HepG2 (cell line): ENCODE results near the gene NEURL2. TPM values are rescaled to one million over a fixed set of nuclear protein-coding genes. Genes with fewer than 3 reads are reported as not detected.

ENCODE experiments used
- AGO2 ChIP-seq: fragments of 200-400 bp; formaldehyde crosslinking; optimal IDR thresholded peaks from 2 replicates; pipeline ENCODE3; 2017; ENCODE audit warnings: mild to moderate bottlenecking, low read depth, low read length, moderate library complexity
- ATF7 ChIP-seq, 2 experiments: fragments of 450-650 bp in 1 of 2; sonication (generic) in 1 of 2; formaldehyde crosslinking in 1 of 2; IDR thresholded peaks; 2 replicates each; pipeline versions ENCODE4 v1.4.0 to v1.6.1; 2016 to 2020; ENCODE audit warnings: antibody characterized with exemption in 1 of 2, mild to moderate bottlenecking in 1 of 2, missing genetic modification reagents in 1 of 2
- ELF1 ChIP-seq: sonication (generic); formaldehyde crosslinking; IDR thresholded peaks from 2 replicates; pipeline ENCODE4 v1.4.0; 2020; ENCODE audit warnings: missing genetic modification reagents
- FOXK2 ChIP-seq: fragments of 450-650 bp; IDR thresholded peaks from 2 replicates; pipeline ENCODE4 v1.6.1; 2016
- GMEB1 ChIP-seq: sonication (generic); formaldehyde crosslinking; IDR thresholded peaks from 2 replicates; pipeline ENCODE4 v1.5.1; 2020; ENCODE audit warnings: missing genetic modification reagents, mild to moderate bottlenecking, borderline replicate concordance
- REXO4 ChIP-seq: sonication (generic); formaldehyde crosslinking; IDR thresholded peaks from 2 replicates; pipeline ENCODE4 v1.8.0; 2022; ENCODE audit warnings: missing genetic modification reagents, mild to moderate bottlenecking, borderline replicate concordance
- U2AF1 ChIP-seq: fragments of 200-400 bp; formaldehyde crosslinking; optimal IDR thresholded peaks from 2 replicates; pipeline ENCODE3; 2017; ENCODE audit warnings: mild to moderate bottlenecking, low read depth, low read length
- U2AF2 ChIP-seq: fragments of 200-400 bp; formaldehyde crosslinking; IDR thresholded peaks from 2 replicates; pipeline ENCODE4 v1.6.1; 2017; ENCODE audit warnings: low read depth, mild to moderate bottlenecking, low read length
- XRCC5 ChIP-seq: fragments of 200-400 bp; formaldehyde crosslinking; optimal IDR thresholded peaks from 2 replicates; pipeline ENCODE3; 2017; ENCODE audit warnings: mild to moderate bottlenecking, low read length
- ZBTB1 ChIP-seq: sonication (generic); formaldehyde crosslinking; IDR thresholded peaks from 2 replicates; pipeline ENCODE4 v1.4.0; 2020; ENCODE audit warnings: missing genetic modification reagents, borderline replicate concordance
- ZNF251 ChIP-seq: sonication (generic); formaldehyde crosslinking; IDR thresholded peaks from 2 replicates; pipeline ENCODE4 v1.9.0; 2021; ENCODE audit warnings: mild to moderate bottlenecking, missing genetic modification reagents
- ZNF335 ChIP-seq: sonication (generic); formaldehyde crosslinking; IDR thresholded peaks from 2 replicates; pipeline ENCODE4 v1.4.0; 2020; ENCODE audit warnings: missing genetic modification reagents
- polyA plus RNA-seq, 8 experiments: library from polyadenylated mRNA; depleted of rRNA in 3 of 8; stranded (reverse) in 7 of 8; unstranded in 1 of 8; fragments of >200 nt; fragmentation: Illumina TruSeq in 4 of 8; extraction: Trizol in 4 of 8; gene quantifications; 2 replicates each; pipeline versions ENCODE4 v1.2.1 to v1.2.3, GENCODE V29; 2011 to 2016; ENCODE audit warnings: low read depth in 4 of 8, missing spikeins in 1 of 8, mixed read lengths in 1 of 8; ENCODE audit not compliant: insufficient read depth in 1 of 8
- total RNA-seq, 5 experiments: library from RNA; depleted of rRNA; stranded (reverse); fragments of >200 nt; fragmentation: Illumina TruSeq; extraction: Trizol; gene quantifications; 2 replicates each; pipeline ENCODE4 v1.2.3, GENCODE V29; 2016; ENCODE audit warnings: low read depth in 1 of 5
- TF ChIP-seq, protein P1 (sequence below): sonication (generic); formaldehyde crosslinking; IDR thresholded peaks from 2 replicates; pipeline ENCODE4 v1.4.0; 2020; ENCODE audit warnings: mild to moderate bottlenecking, missing genetic modification reagents
- TF ChIP-seq, protein P2 (sequence below): sonication (generic); formaldehyde crosslinking; conservative IDR thresholded peaks from 2 replicates; pipeline ENCODE4 v1.8.0; 2022; ENCODE audit warnings: low read depth, missing genetic modification reagents
- TF ChIP-seq, protein P3 (sequence below): IDR thresholded peaks from 2 replicates; pipeline ENCODE4 v1.6.1; 2016; ENCODE audit warnings: control low read depth
- TF ChIP-seq, protein P4 (sequence below): sonication (generic); formaldehyde crosslinking; IDR thresholded peaks from 2 replicates; pipeline ENCODE4 v1.5.0; 2020; ENCODE audit warnings: mild to moderate bottlenecking, missing genetic modification reagents, moderate library complexity

NEURL2 gene
- total and polyA plus RNA-seq, 2 of the 13 experiments (the other 11 are each of a cell fraction or from before 2014, with no cell fraction given), result 7.2 to 9.7 TPM

- TF ChIP-seq, protein P1, sequence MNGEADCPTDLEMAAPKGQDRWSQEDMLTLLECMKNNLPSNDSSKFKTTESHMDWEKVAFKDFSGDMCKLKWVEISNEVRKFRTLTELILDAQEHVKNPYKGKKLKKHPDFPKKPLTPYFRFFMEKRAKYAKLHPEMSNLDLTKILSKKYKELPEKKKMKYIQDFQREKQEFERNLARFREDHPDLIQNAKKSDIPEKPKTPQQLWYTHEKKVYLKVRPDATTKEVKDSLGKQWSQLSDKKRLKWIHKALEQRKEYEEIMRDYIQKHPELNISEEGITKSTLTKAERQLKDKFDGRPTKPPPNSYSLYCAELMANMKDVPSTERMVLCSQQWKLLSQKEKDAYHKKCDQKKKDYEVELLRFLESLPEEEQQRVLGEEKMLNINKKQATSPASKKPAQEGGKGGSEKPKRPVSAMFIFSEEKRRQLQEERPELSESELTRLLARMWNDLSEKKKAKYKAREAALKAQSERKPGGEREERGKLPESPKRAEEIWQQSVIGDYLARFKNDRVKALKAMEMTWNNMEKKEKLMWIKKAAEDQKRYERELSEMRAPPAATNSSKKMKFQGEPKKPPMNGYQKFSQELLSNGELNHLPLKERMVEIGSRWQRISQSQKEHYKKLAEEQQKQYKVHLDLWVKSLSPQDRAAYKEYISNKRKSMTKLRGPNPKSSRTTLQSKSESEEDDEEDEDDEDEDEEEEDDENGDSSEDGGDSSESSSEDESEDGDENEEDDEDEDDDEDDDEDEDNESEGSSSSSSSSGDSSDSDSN (CRISPR knock-in tag), result peak; percentile 90
- TF ChIP-seq U2AF1 (no peak), U2AF2 (no peak), REXO4 (CRISPR knock-in tag) (no peak), GMEB1 (CRISPR knock-in tag) (peak; percentile 69; the same call in 1 of the 2 replicates), ZBTB1 (CRISPR knock-in tag) (no peak), XRCC5 (peak; percentile 91), AGO2 (no peak), ZNF335 (CRISPR knock-in tag) (peak; percentile 86; the same call in 1 of the 2 replicates), ELF1 (CRISPR knock-in tag) (peak; percentile 96), FOXK2 (peak; percentile 77), ZNF251 (no peak), ATF7 (IDR thresholded peaks at IDR 0.05) (no peak), ATF7 (CRISPR knock-in tag; IDR thresholded peaks at IDR 0.05) (no peak; the same call in 1 of the 2 replicates)
- TF ChIP-seq, protein P2, sequence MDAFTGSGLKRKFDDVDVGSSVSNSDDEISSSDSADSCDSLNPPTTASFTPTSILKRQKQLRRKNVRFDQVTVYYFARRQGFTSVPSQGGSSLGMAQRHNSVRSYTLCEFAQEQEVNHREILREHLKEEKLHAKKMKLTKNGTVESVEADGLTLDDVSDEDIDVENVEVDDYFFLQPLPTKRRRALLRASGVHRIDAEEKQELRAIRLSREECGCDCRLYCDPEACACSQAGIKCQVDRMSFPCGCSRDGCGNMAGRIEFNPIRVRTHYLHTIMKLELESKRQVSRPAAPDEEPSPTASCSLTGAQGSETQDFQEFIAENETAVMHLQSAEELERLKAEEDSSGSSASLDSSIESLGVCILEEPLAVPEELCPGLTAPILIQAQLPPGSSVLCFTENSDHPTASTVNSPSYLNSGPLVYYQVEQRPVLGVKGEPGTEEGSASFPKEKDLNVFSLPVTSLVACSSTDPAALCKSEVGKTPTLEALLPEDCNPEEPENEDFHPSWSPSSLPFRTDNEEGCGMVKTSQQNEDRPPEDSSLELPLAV (CRISPR knock-in tag), result no peak
- TF ChIP-seq, protein P3, sequence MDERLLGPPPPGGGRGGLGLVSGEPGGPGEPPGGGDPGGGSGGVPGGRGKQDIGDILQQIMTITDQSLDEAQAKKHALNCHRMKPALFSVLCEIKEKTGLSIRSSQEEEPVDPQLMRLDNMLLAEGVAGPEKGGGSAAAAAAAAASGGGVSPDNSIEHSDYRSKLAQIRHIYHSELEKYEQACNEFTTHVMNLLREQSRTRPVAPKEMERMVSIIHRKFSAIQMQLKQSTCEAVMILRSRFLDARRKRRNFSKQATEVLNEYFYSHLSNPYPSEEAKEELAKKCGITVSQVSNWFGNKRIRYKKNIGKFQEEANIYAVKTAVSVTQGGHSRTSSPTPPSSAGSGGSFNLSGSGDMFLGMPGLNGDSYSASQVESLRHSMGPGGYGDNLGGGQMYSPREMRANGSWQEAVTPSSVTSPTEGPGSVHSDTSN (CRISPR knock-in tag), result peak; percentile 100
- TF ChIP-seq, protein P4, sequence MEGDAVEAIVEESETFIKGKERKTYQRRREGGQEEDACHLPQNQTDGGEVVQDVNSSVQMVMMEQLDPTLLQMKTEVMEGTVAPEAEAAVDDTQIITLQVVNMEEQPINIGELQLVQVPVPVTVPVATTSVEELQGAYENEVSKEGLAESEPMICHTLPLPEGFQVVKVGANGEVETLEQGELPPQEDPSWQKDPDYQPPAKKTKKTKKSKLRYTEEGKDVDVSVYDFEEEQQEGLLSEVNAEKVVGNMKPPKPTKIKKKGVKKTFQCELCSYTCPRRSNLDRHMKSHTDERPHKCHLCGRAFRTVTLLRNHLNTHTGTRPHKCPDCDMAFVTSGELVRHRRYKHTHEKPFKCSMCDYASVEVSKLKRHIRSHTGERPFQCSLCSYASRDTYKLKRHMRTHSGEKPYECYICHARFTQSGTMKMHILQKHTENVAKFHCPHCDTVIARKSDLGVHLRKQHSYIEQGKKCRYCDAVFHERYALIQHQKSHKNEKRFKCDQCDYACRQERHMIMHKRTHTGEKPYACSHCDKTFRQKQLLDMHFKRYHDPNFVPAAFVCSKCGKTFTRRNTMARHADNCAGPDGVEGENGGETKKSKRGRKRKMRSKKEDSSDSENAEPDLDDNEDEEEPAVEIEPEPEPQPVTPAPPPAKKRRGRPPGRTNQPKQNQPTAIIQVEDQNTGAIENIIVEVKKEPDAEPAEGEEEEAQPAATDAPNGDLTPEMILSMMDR (CRISPR knock-in tag), result 0 out of 2 replicates have a peak, but pooled peaks have one; percentile 19
These were observed 33.7 kb downstream of the NEURL2 start, which contains the start of the genes ACOT8 and ZSWIM3 (continued) for GRCh38 chr20:45857114-45857881.
